ENCODE data around the gene TSKU.
A peak's percentile ranks its signal among the peaks of the same experiment; 100 is the strongest.
"Not testable (repeated sequence)": the region's sequence is repeated elsewhere in the genome, so short reads cannot be mapped to it uniquely, and the experiment has no call there.

DNA sequence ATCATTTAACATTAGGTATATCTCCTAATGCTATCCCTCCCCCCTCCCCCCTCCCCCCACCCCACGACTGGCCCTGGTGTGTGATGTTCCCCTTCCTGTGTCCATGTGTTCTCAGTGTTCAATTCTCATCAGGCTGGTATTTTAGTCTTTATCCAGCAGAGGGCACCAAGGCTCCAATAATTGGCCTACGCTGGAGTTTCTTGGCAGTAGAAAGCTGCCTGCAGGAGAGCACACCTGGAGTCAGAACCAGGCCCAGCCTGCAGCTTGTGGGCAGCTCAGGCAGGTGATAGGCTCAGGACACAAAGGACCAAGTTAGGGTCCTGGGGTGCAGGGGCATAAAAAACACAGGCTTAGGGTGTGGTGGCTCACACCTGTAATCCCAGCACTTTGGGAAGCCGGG lies 49.2 kb upstream of the TSKU start:
- TF ChIP-seq, protein P1, sequence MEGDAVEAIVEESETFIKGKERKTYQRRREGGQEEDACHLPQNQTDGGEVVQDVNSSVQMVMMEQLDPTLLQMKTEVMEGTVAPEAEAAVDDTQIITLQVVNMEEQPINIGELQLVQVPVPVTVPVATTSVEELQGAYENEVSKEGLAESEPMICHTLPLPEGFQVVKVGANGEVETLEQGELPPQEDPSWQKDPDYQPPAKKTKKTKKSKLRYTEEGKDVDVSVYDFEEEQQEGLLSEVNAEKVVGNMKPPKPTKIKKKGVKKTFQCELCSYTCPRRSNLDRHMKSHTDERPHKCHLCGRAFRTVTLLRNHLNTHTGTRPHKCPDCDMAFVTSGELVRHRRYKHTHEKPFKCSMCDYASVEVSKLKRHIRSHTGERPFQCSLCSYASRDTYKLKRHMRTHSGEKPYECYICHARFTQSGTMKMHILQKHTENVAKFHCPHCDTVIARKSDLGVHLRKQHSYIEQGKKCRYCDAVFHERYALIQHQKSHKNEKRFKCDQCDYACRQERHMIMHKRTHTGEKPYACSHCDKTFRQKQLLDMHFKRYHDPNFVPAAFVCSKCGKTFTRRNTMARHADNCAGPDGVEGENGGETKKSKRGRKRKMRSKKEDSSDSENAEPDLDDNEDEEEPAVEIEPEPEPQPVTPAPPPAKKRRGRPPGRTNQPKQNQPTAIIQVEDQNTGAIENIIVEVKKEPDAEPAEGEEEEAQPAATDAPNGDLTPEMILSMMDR (conservative IDR thresholded peaks at IDR 0.05; ENCODE audit: low read length): peak; percentile 64
- TF ChIP-seq EZH2phosphoT487 (IDR thresholded peaks at IDR 0.05; ENCODE audit: borderline replicate concordance, low read depth, low read length): not testable (repeated sequence)

Data from OCI-LY7 (cell line).